HepG2 (cell line): Measurements from ENCODE around the gene COQ10B. TPM values are rescaled to one million over a fixed set of nuclear protein-coding genes. Genes with fewer than 3 reads are reported as not detected.

Source experiments
- ARID2 ChIP-seq: sonication (generic); formaldehyde crosslinking; IDR thresholded peaks from 2 replicates; pipeline ENCODE4 v1.8.1; 2022; ENCODE audit warnings: mild to moderate bottlenecking, missing genetic modification reagents, borderline replicate concordance
- CBX1 ChIP-seq: IDR thresholded peaks from one replicate; pipeline ENCODE4 v1.6.1; 2016; ENCODE audit warnings: antibody characterized with exemption, low read depth
- CREB1 ChIP-seq, 2 experiments: fragments of 450-650 bp in 1 of 2; IDR thresholded peaks; 2 replicates each; pipeline ENCODE4 v1.6.1; 2016 to 2017; ENCODE audit warnings: control low read depth in 1 of 2, mild to moderate bottlenecking in 1 of 2, missing compliant biosample characterization in 1 of 2, missing genetic modification characterization in 1 of 2
- CSRNP2 ChIP-seq: sonication (generic); formaldehyde crosslinking; conservative IDR thresholded peaks from 2 replicates; pipeline ENCODE4 v1.8.0; 2022; ENCODE audit warnings: low read depth, missing genetic modification reagents
- ERF ChIP-seq: IDR thresholded peaks from 2 replicates; pipeline ENCODE4 v1.6.1; 2018; ENCODE audit warnings: missing biosample characterization, missing genetic modification reagents
- ETV5 ChIP-seq: IDR thresholded peaks from 2 replicates; pipeline ENCODE4 v1.6.1; 2018; ENCODE audit warnings: missing biosample characterization, missing genetic modification reagents, inconsistent platforms, borderline replicate concordance
- JUND ChIP-seq: sonication (generic); formaldehyde crosslinking; IDR thresholded peaks from 2 replicates; pipeline ENCODE4 v1.8.0; 2022; ENCODE audit warnings: mild to moderate bottlenecking, missing genetic modification reagents
- KLF9 ChIP-seq: IDR thresholded peaks from 2 replicates; pipeline ENCODE4 v1.6.1; 2016; ENCODE audit warnings: low read depth
- LCORL ChIP-seq, 2 experiments: fragments of 450-650 bp in 1 of 2; sonication (generic) in 1 of 2; formaldehyde crosslinking in 1 of 2; IDR thresholded peaks; 2 replicates each; pipeline versions ENCODE4 v1.5.0 to v1.6.1; 2017 to 2020; ENCODE audit warnings: antibody characterized with exemption in 1 of 2, missing genetic modification reagents in 1 of 2
- MTF2 ChIP-seq: sonication (generic); formaldehyde crosslinking; IDR thresholded peaks from 2 replicates; pipeline ENCODE4 v1.5.0; 2020; ENCODE audit warnings: missing genetic modification reagents, borderline replicate concordance
- SETDB1 ChIP-seq: sonication (generic); formaldehyde crosslinking; IDR thresholded peaks from 2 replicates; pipeline ENCODE4 v1.5.1; 2020; ENCODE audit warnings: missing genetic modification reagents, mild to moderate bottlenecking, borderline replicate concordance
- SNAPC2 ChIP-seq: sonication (generic); formaldehyde crosslinking; IDR thresholded peaks from 2 replicates; pipeline ENCODE4 v1.8.1; 2022; ENCODE audit warnings: mild to moderate bottlenecking, missing genetic modification reagents
- SOX5 ChIP-seq: IDR thresholded peaks from 2 replicates; pipeline ENCODE4 v1.6.1; 2016; ENCODE audit warnings: borderline replicate concordance
- SP4 ChIP-seq: sonication (generic); formaldehyde crosslinking; IDR thresholded peaks from 2 replicates; pipeline ENCODE4 v1.8.1; 2023; ENCODE audit warnings: mild to moderate bottlenecking, missing genetic modification reagents
- TARDBP ChIP-seq: sonication (generic); formaldehyde crosslinking; IDR thresholded peaks from 2 replicates; pipeline ENCODE4 v1.8.0; 2022; ENCODE audit warnings: mild to moderate bottlenecking, missing genetic modification reagents
- TEAD3 ChIP-seq: optimal IDR thresholded peaks from 2 replicates; pipeline ENCODE3; 2016; ENCODE audit warnings: borderline replicate concordance
- TGIF2 ChIP-seq: IDR thresholded peaks from 2 replicates; pipeline ENCODE4 v1.6.1; 2016; ENCODE audit warnings: control low read depth, missing compliant biosample characterization
- TOPORS ChIP-seq: sonication (generic); formaldehyde crosslinking; IDR thresholded peaks from 2 replicates; pipeline ENCODE4 v1.8.0; 2023; ENCODE audit warnings: mild to moderate bottlenecking, missing genetic modification reagents
- YY1 ChIP-seq: IDR thresholded peaks from 2 replicates; pipeline ENCODE4 v1.6.1; 2011; ENCODE audit warnings: low read length, low read depth, moderate library complexity, mild to moderate bottlenecking; ENCODE audit not compliant: insufficient read depth, insufficient replicate concordance
- ZBTB10 ChIP-seq: sonication (generic); formaldehyde crosslinking; IDR thresholded peaks from 2 replicates; pipeline ENCODE4 v1.4.0; 2020; ENCODE audit warnings: missing genetic modification reagents, borderline replicate concordance
- ZNF207 ChIP-seq: fragments of 450-650 bp; IDR thresholded peaks from 2 replicates; pipeline ENCODE4 v1.6.1; 2016; ENCODE audit warnings: antibody characterized with exemption, borderline replicate concordance
- ZNF235 ChIP-seq: sonication (generic); formaldehyde crosslinking; IDR thresholded peaks from 2 replicates; pipeline ENCODE4 v1.8.1; 2023; ENCODE audit warnings: mild to moderate bottlenecking, missing genetic modification reagents, borderline replicate concordance
- ZNF326 ChIP-seq: sonication (generic); formaldehyde crosslinking; IDR thresholded peaks from 2 replicates; pipeline ENCODE4 v1.4.0; 2020; ENCODE audit warnings: missing genetic modification reagents, borderline replicate concordance
- ZNF33B ChIP-seq: sonication (generic); formaldehyde crosslinking; IDR thresholded peaks from 2 replicates; pipeline ENCODE4 v1.5.1; 2020; ENCODE audit warnings: mild to moderate bottlenecking, missing genetic modification reagents
- ZNF431 ChIP-seq: sonication (generic); formaldehyde crosslinking; IDR thresholded peaks from 2 replicates; pipeline ENCODE4 v1.9.0; 2022; ENCODE audit warnings: missing genetic modification reagents, low read depth, mild to moderate bottlenecking, borderline replicate concordance
- ZNF589 ChIP-seq: sonication (generic); formaldehyde crosslinking; conservative IDR thresholded peaks from 2 replicates; pipeline ENCODE4 v1.8.0; 2022; ENCODE audit warnings: mild to moderate bottlenecking, moderate library complexity, missing genetic modification reagents
- ZNF652 ChIP-seq: IDR thresholded peaks from 2 replicates; pipeline ENCODE4 v1.6.1; 2016; ENCODE audit warnings: low read depth, borderline replicate concordance
- ZNF746 ChIP-seq: sonication (generic); formaldehyde crosslinking; IDR thresholded peaks from 2 replicates; pipeline ENCODE4 v1.8.0; 2022; ENCODE audit warnings: mild to moderate bottlenecking, missing genetic modification reagents
- ZNF776 ChIP-seq: sonication (generic); formaldehyde crosslinking; IDR thresholded peaks from 2 replicates; pipeline ENCODE4 v1.4.0; 2020; ENCODE audit warnings: mild to moderate bottlenecking, missing genetic modification reagents
- ZSCAN30 ChIP-seq: sonication (generic); formaldehyde crosslinking; IDR thresholded peaks from 2 replicates; pipeline ENCODE4 v1.5.0; 2020; ENCODE audit warnings: mild to moderate bottlenecking, missing genetic modification reagents
- polyA plus RNA-seq, 8 experiments: library from polyadenylated mRNA; depleted of rRNA in 3 of 8; stranded (reverse) in 7 of 8; unstranded in 1 of 8; fragments of >200 nt; fragmentation: Illumina TruSeq in 4 of 8; extraction: Trizol in 4 of 8; gene quantifications; 2 replicates each; pipeline versions ENCODE4 v1.2.1 to v1.2.3, GENCODE V29; 2011 to 2016; ENCODE audit warnings: low read depth in 4 of 8, missing spikeins in 1 of 8, mixed read lengths in 1 of 8; ENCODE audit not compliant: insufficient read depth in 1 of 8
- total RNA-seq, 5 experiments: library from RNA; depleted of rRNA; stranded (reverse); fragments of >200 nt; fragmentation: Illumina TruSeq; extraction: Trizol; gene quantifications; 2 replicates each; pipeline ENCODE4 v1.2.3, GENCODE V29; 2016; ENCODE audit warnings: low read depth in 1 of 5

The COQ10B gene
- total and polyA plus RNA-seq, 2 of the 13 experiments (the other 11 are each of a cell fraction or from before 2014, with no cell fraction given), result 4.6 to 34.9 TPM

GRCh38 chr2:197452754-197453122, 614 bp upstream of the COQ10B start (continued):
- TF ChIP-seq CSRNP2 (CRISPR knock-in tag) (no peak), SNAPC2 (CRISPR knock-in tag) (no peak; the same call in none of the 2 replicates), SOX5 (CRISPR knock-in tag) (no peak), SP4 (no peak), ZNF746 (CRISPR knock-in tag) (no peak), ZNF589 (CRISPR knock-in tag) (peak; percentile 68; the same call in 1 of the 2 replicates), ERF (CRISPR knock-in tag) (no peak), ZNF652 (CRISPR knock-in tag) (no peak), JUND (CRISPR knock-in tag) (no peak), TEAD3 (CRISPR knock-in tag) (peak; percentile 17), ZNF326 (CRISPR knock-in tag) (0 out of 2 replicates have a peak, but pooled peaks have one; percentile 38), LCORL (IDR thresholded peaks at IDR 0.05) (no peak), LCORL (CRISPR knock-in tag; IDR thresholded peaks at IDR 0.05) (no peak), ETV5 (no peak), CBX1 (no peak), YY1 (no peak), CREB1 (IDR thresholded peaks at IDR 0.05) (no peak), CREB1 (CRISPR knock-in tag; IDR thresholded peaks at IDR 0.05) (no peak), ZNF776 (CRISPR knock-in tag) (no peak), TOPORS (CRISPR knock-in tag) (0 out of 2 replicates have a peak, but pooled peaks have one; percentile 19), SETDB1 (CRISPR knock-in tag) (no peak), ZNF235 (CRISPR knock-in tag) (no peak), ZSCAN30 (CRISPR knock-in tag) (no peak), ZNF431 (no peak), ZBTB10 (CRISPR knock-in tag) (no peak), ARID2 (CRISPR knock-in tag) (no peak), TARDBP (peak; percentile 24; the same call in 1 of the 2 replicates), ZNF207 (no peak), KLF9 (CRISPR knock-in tag) (no peak; the same call in 1 of the 2 replicates), TGIF2 (peak; percentile 92; the same call in 1 of the 2 replicates), ZNF33B (no peak), MTF2 (CRISPR knock-in tag) (no peak)
